Left lung (tissue), 10 donors: ENCODE measurements around the gene NCK2. TPM values are rescaled to one million over a fixed set of nuclear protein-coding genes. Genes with fewer than 3 reads are reported as not detected.

Experiments
- ATAC-seq: fragments of 200-7000 bp; cut with Tn5 transposase; one replicate; pipeline ENCODE4 v1.9.1; 2020; ENCODE audit warnings: moderate library complexity
- DNase-seq, 4 donors: peaks; one replicate each; pipeline ENCODE4 v3.0.0-alpha.2; 2013 to 2020
- H3K27ac ChIP-seq, 2 donors: fragments of 200-600 bp; sonication (generic) in 1 of 2; one replicate each; pipeline versions ENCODE4 v1.5.0 to v1.8.0; 2020 to 2021
- H3K27me3 ChIP-seq, 2 donors: fragments of 200-600 bp; sonication (generic) in 1 of 2; one replicate each; pipeline versions ENCODE4 v1.5.0 to v1.8.0; 2020 to 2021
- H3K36me3 ChIP-seq, 2 donors: fragments of 200-600 bp; sonication (generic) in 1 of 2; one replicate each; pipeline versions ENCODE4 v1.5.0 to v1.8.0; 2020 to 2021
- H3K4me1 ChIP-seq, 2 donors: fragments of 200-600 bp; one replicate each; pipeline ENCODE4 v1.8.0; 2021
- H3K4me3 ChIP-seq, 2 donors: fragments of 200-600 bp; sonication (generic) in 1 of 2; one replicate each; pipeline versions ENCODE4 v1.5.0 to v1.8.0; 2020 to 2021; ENCODE audit warnings: mild to moderate bottlenecking in 1 of 2
- H3K9me3 ChIP-seq, 2 donors: fragments of 200-600 bp; sonication (generic) in 1 of 2; one replicate each; pipeline versions ENCODE4 v1.5.0 to v1.8.0; 2020 to 2021
- CTCF ChIP-seq, 2 donors: fragments of 200-600 bp; sonication (generic) in 1 of 2; IDR thresholded peaks; one replicate each; pipeline versions ENCODE4 v1.5.0 to v1.8.0; 2021; ENCODE audit warnings: antibody characterized with exemption in 2 of 2
- intact Hi-C, 2 donors: fragments of 100-400 bp; cut with DNase I; formaldehyde crosslinking; loops; one replicate each; pipeline versions ENCODE4 v1.11.2 to v1.14.2; 2022
- polyA plus RNA-seq, 6 donors: library from polyadenylated mRNA; unstranded; fragments of 120-200 nt; gene quantifications; one replicate each; pipeline ENCODE4 v1.2.1, GENCODE V29; 2013; ENCODE audit not compliant: insufficient read length in 6 of 6
- total RNA-seq, 2 donors: library from RNA; stranded (reverse); fragmentation: NEBNext Ultra II Directional; extraction: Animal tissue kit (Norgen Biotek cat#: 25700); gene quantifications; one replicate each; pipeline ENCODE4 v1.2.1, GENCODE V29; 2021
- donor health status: DM: no; HTN: yes; CAD: no.
- donor health status: DM: no; HTN: no; CAD: no.

NCK2 gene
- total and polyA plus RNA-seq, 8 donors: 37.6 to 88.5 (median 71.7) TPM

GRCh38 chr2:105701042-105701441 lies 43.7 kb upstream of the NCK2 start:
- no peaks in the 10 kb centered on the region for H3K36me3 ChIP-seq
- intact Hi-C loops: no loop called here
- H3K9me3 ChIP-seq: no peaks in the 10 kb centered on the region
- no peak overlapping the region for H3K27ac ChIP-seq
- DNase-seq: no peak
- H3K4me1 ChIP-seq: no peaks in the 10 kb centered on the region
- no peak overlapping the region for H3K4me3 ChIP-seq
- ATAC-seq: no peak
- H3K27me3 ChIP-seq: no peaks in the 10 kb centered on the region
- no peak for TF ChIP-seq CTCF (IDR thresholded peaks at IDR 0.05)

GRCh38 chr2:105708697-105709096 lies 36.0 kb upstream of the NCK2 start:
- no peaks in the 10 kb centered on the region for H3K9me3 ChIP-seq
- ATAC-seq (no peak), DNase-seq (no peak)
- no peaks in the 10 kb centered on the region for H3K36me3 ChIP-seq
- H3K4me3 ChIP-seq: no peak overlapping the region
- no peaks in the 10 kb centered on the region for H3K27me3 ChIP-seq
- H3K27ac ChIP-seq: no peak overlapping the region
- H3K4me1 ChIP-seq: no peaks in the 10 kb centered on the region
- TF ChIP-seq CTCF (IDR thresholded peaks at IDR 0.05): no peak
- intact Hi-C loops: no loop called here

GRCh38 chr2:105711394-105711793 lies 33.3 kb upstream of the NCK2 start:
- H3K27ac ChIP-seq: no peak overlapping the region
- H3K4me1 ChIP-seq: no peaks in the 10 kb centered on the region
- intact Hi-C loops: no loop called here

GRCh38 chr2:105712166-105712915 lies 32.4 kb upstream of the NCK2 start:
- H3K4me3 ChIP-seq: no peak overlapping the region
- no peak for TF ChIP-seq CTCF (IDR thresholded peaks at IDR 0.05)
- H3K4me1 ChIP-seq: no peaks in the 10 kb centered on the region
- no peak for DNase-seq
- no peaks in the 10 kb centered on the region for H3K27me3 ChIP-seq
- intact Hi-C loops: no loop called here
- no peak for ATAC-seq
- H3K27ac ChIP-seq: no peak overlapping the region
- H3K9me3 ChIP-seq: no peaks in the 10 kb centered on the region
- H3K36me3 ChIP-seq: no peaks in the 10 kb centered on the region

More at GRCh38 chr2:105711394-105711793, 33.3 kb upstream of the NCK2 start:
- DNase-seq (no peak), ATAC-seq (no peak)
- no peak for TF ChIP-seq CTCF (IDR thresholded peaks at IDR 0.05)
- no peaks in the 10 kb centered on the region for H3K27me3 ChIP-seq
- no peaks in the 10 kb centered on the region for H3K36me3 ChIP-seq
- no peak overlapping the region for H3K4me3 ChIP-seq
- no peaks in the 10 kb centered on the region for H3K9me3 ChIP-seq

- no peak overlapping the region for H3K27ac ChIP-seq
- ATAC-seq: no peak
- intact Hi-C loops: no loop called here
Measured at GRCh38 chr2:105712981-105713596, 31.6 kb upstream of the NCK2 start.

More at GRCh38 chr2:105712981-105713596, 31.6 kb upstream of the NCK2 start:
- no peak overlapping the region for H3K4me3 ChIP-seq
- no peaks in the 10 kb centered on the region for H3K36me3 ChIP-seq
- H3K4me1 ChIP-seq: no peaks in the 10 kb centered on the region
- TF ChIP-seq CTCF (IDR thresholded peaks at IDR 0.05): no peak
- no peaks in the 10 kb centered on the region for H3K27me3 ChIP-seq
- no peak for DNase-seq
- no peaks in the 10 kb centered on the region for H3K9me3 ChIP-seq
